NB4 (cell line): Measurements from ENCODE around the gene PIK3C2B.

Experiments
- CTCF ChIP-seq: IDR thresholded peaks from one replicate; pipeline ENCODE4 v1.5.1; 2012; ENCODE audit warnings: low read depth, low read length
- POLR2A ChIP-seq: IDR thresholded peaks from 2 replicates; pipeline ENCODE4 v1.6.1; 2011; ENCODE audit warnings: mild to moderate bottlenecking; ENCODE audit not compliant: insufficient read length; ENCODE audit errors: extremely low read depth
- TF ChIP-seq, protein P1 (sequence below): IDR thresholded peaks from 2 replicates; pipeline ENCODE4 v1.6.1; 2011; ENCODE audit warnings: low read depth, low read length

GRCh38 chr1:204480515-204480914, 14.1 kb downstream of the PIK3C2B start:
- TF ChIP-seq CTCF (no peak), POLR2A (no peak)
- TF ChIP-seq, protein P1, sequence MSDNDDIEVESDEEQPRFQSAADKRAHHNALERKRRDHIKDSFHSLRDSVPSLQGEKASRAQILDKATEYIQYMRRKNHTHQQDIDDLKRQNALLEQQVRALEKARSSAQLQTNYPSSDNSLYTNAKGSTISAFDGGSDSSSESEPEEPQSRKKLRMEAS, result no peak
